Loucy (cell line): ENCODE results near the gene DENND6B.

Experiments
- H2AFZ ChIP-seq: fragments of 200-600 bp; sonication (generic); 2 replicates; pipeline ENCODE4 v1.6.0; 2016; ENCODE audit warnings: antibody characterized with exemption, mild to moderate bottlenecking, low read length, moderate library complexity
- H3F3A ChIP-seq: fragments of 200-600 bp; 2 replicates; pipeline ENCODE4 v1.6.0; 2016; ENCODE audit warnings: antibody characterized with exemption, low read depth, mild to moderate bottlenecking
- H3K27me3 ChIP-seq: fragments of 200-600 bp; sonication (generic); 2 replicates; pipeline ENCODE4 v1.6.1; 2014; ENCODE audit warnings: low read length, mild to moderate bottlenecking; ENCODE audit not compliant: insufficient read depth, poor library complexity, severe bottlenecking
- H3K36me3 ChIP-seq: fragments of 200-600 bp; sonication (generic); 2 replicates; pipeline ENCODE4 v1.6.1; 2016; ENCODE audit warnings: low read length; ENCODE audit not compliant: insufficient read depth
- H3K4me1 ChIP-seq: fragments of 200-600 bp; sonication (generic); 2 replicates; pipeline ENCODE4 v1.5.1; 2014; ENCODE audit warnings: low read length, mild to moderate bottlenecking; ENCODE audit not compliant: insufficient read depth, poor library complexity, severe bottlenecking
- H3K4me2 ChIP-seq: fragments of 200-600 bp; sonication (generic); 2 replicates; pipeline ENCODE4 v1.6.0; 2014; ENCODE audit warnings: antibody characterized with exemption, low read length, low read depth, mild to moderate bottlenecking; ENCODE audit not compliant: poor library complexity, severe bottlenecking
- H3K4me3 ChIP-seq: fragments of 200-600 bp; sonication (generic); 2 replicates; pipeline ENCODE4 v1.5.1; 2014; ENCODE audit warnings: low read length, mild to moderate bottlenecking, mixed read lengths; ENCODE audit not compliant: poor library complexity, severe bottlenecking
- H3K79me2 ChIP-seq: fragments of 200-600 bp; sonication (generic); 2 replicates; pipeline ENCODE4 v1.6.1; 2014; ENCODE audit warnings: low read length; ENCODE audit not compliant: insufficient read depth
- H3K9ac ChIP-seq: fragments of 200-600 bp; sonication (generic); 2 replicates; pipeline ENCODE4 v1.6.0; 2014; ENCODE audit warnings: mild to moderate bottlenecking, low read depth, low read length, moderate library complexity; ENCODE audit not compliant: poor library complexity, severe bottlenecking
- H3K9me2 ChIP-seq: fragments of 200-600 bp; sonication (generic); replicated peaks from 2 replicates; pipeline ENCODE4 v1.6.1; 2016; ENCODE audit warnings: low read depth, low read length, mixed read lengths
- H3K9me3 ChIP-seq: fragments of 200-600 bp; sonication (generic); 2 replicates; pipeline ENCODE4 v1.6.1; 2014; ENCODE audit warnings: mild to moderate bottlenecking, antibody characterized with exemption, low read length, low read depth; ENCODE audit not compliant: insufficient read depth
- H4K20me1 ChIP-seq: fragments of 200-600 bp; sonication (generic); 2 replicates; pipeline ENCODE4 v1.6.0; 2014; ENCODE audit warnings: antibody characterized with exemption, low read length, mild to moderate bottlenecking; ENCODE audit not compliant: insufficient read depth, poor library complexity, severe bottlenecking
- CTCF ChIP-seq: fragments of 200-600 bp; sonication (generic); conservative IDR thresholded peaks from 2 replicates; pipeline ENCODE4 v1.5.1; 2014; ENCODE audit warnings: mild to moderate bottlenecking, antibody characterized with exemption, low read length
- EZH2phosphoT487 ChIP-seq: fragments of 200-600 bp; IDR thresholded peaks from 2 replicates; pipeline ENCODE4 v1.6.1; 2018; ENCODE audit warnings: antibody characterized with exemption, mild to moderate bottlenecking, moderate library complexity, borderline replicate concordance

Gene DENND6B

DNA sequence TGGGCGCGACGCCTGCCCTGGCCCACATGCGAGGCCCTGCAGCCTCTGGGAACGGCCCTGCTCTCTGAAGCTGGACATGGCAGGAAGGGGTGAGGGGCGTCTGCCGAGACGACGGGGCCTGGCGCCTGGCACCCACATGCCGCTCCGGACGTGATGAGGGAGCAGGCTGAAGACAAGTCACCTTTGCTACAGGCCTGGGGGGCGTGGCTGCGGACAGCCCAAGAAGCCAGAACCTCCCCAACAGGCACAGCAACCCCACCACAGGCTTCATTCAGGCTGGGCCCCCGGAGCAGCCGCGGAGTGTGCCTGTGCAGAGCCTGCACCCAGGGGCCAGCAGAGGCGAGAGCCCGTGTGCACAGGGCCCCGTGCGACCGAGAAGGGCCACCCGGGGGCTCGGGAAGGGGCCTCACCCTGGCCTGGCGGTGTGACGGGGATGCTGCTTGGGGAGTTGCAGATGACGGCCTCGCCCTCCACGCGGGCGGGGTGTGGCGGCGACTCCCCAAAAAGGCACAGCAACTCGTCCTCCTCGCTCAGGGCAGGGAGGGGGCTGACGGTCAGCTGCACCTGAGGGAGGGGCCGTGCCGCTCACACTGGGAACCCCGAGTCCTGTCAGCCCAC, 40.0 kb downstream of the DENND6B start:
- H3F3A ChIP-seq, result no peaks in the 10 kb centered on the region
- TF ChIP-seq EZH2phosphoT487 (no peak), CTCF (no peak)
- H2AFZ ChIP-seq, result no peak overlapping the region
- H3K4me2 ChIP-seq, result no peak overlapping the region
- H3K4me3 ChIP-seq, result no peak overlapping the region
- H3K27me3 ChIP-seq, result no peaks in the 10 kb centered on the region
- no peaks in the 10 kb centered on the region for H4K20me1 ChIP-seq
- no peaks in the 10 kb centered on the region for H3K79me2 ChIP-seq
- H3K9me2 ChIP-seq, result no peaks in the 10 kb centered on the region
- H3K36me3 ChIP-seq, result peaks cover 9% of the 10 kb centered on the region; the same call in 1 of the 2 replicates
- no peak overlapping the region for H3K9ac ChIP-seq
- no peaks in the 10 kb centered on the region for H3K9me3 ChIP-seq
- H3K4me1 ChIP-seq, result no peaks in the 10 kb centered on the region

DNA sequence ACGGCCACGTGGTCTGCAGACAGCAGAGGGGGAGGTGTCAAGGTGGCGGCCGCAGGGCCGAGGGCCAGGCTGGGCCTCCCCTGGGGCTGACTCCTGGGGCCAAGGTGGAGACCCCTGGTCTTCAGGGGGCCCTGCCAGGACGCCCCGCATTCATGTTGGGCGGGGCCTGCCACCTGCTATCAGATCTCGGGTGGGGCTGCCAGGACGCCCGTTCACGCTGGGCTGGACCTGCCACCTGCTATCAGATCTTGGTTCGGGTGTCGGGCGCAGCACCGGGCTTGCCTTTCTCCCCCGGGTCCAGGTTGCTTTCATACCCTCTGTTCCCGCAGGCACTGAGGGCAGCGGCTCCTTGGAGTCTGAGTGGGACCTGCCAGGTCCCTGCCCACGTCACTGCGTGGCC, 40.5 kb downstream of the DENND6B start:
- H4K20me1 ChIP-seq, result no peaks in the 10 kb centered on the region
- H3K4me3 ChIP-seq, result no peak overlapping the region

GRCh38 chr22:50285568-50286229, 41.1 kb downstream of the DENND6B start:
- no peak for TF ChIP-seq CTCF
- no peak for TF ChIP-seq EZH2phosphoT487
- Histone ChIP-seq H2AFZ (no peak overlapping the region), H3K27me3 (no peaks in the 10 kb centered on the region), H3K9me2 (no peaks in the 10 kb centered on the region), H3K4me1 (no peaks in the 10 kb centered on the region), H3K36me3 (peaks cover 9% of the 10 kb centered on the region; the same call in 1 of the 2 replicates), H3K9me3 (no peaks in the 10 kb centered on the region), H4K20me1 (no peaks in the 10 kb centered on the region), H3K9ac (no peak overlapping the region), H3F3A (no peaks in the 10 kb centered on the region), H3K4me2 (no peak overlapping the region), H3K79me2 (no peaks in the 10 kb centered on the region), H3K4me3 (no peak overlapping the region)

More for the DNA sequence above, 40.5 kb downstream of the DENND6B start:
- no peak for TF ChIP-seq EZH2phosphoT487
- TF ChIP-seq CTCF, result no peak
- no peaks in the 10 kb centered on the region for H3K9me2 ChIP-seq
- no peaks in the 10 kb centered on the region for H3K4me1 ChIP-seq
- no peaks in the 10 kb centered on the region for H3K27me3 ChIP-seq
- peaks cover 9% of the 10 kb centered on the region; the same call in 1 of the 2 replicates for H3K36me3 ChIP-seq
- no peaks in the 10 kb centered on the region for H3K79me2 ChIP-seq
- no peak overlapping the region for H3K9ac ChIP-seq
- no peaks in the 10 kb centered on the region for H3K9me3 ChIP-seq
- no peak overlapping the region for H2AFZ ChIP-seq
- H3K4me2 ChIP-seq, result no peak overlapping the region
- H3F3A ChIP-seq, result no peaks in the 10 kb centered on the region
